Measurements from ENCODE around the gene SLC22A25. TPM values are rescaled to one million over a fixed set of nuclear protein-coding genes. Genes with fewer than 3 reads are reported as not detected.
"Not testable (repeated sequence)": the region's sequence is repeated elsewhere in the genome, so short reads cannot be mapped to it uniquely, and the experiment has no call there.

The SLC22A25 gene
- total RNA-seq, 1 donor from 2014 or later = not detected

GRCh38 chr11:63242089-63242781 is 1.2 kb downstream of the SLC22A25 start:
- no peak for TF ChIP-seq CTCF (IDR thresholded peaks at IDR 0.05)
- Mint-ChIP-seq H3K27me3 (ENCODE audit: low read depth) (peaks cover 4% of the 10 kb centered on the region), H3K4me3 (ENCODE audit: unreplicated experiment) (no peak overlapping the region), H3K9me3 (ENCODE audit: low read depth) (peaks cover 3% of the 10 kb centered on the region), H3K4me1 (ENCODE audit: low read depth) (no peaks in the 10 kb centered on the region), H3K27ac (ENCODE audit: unreplicated experiment) (no peak overlapping the region), H3K36me3 (ENCODE audit: low read depth) (no peaks in the 10 kb centered on the region)
- DNase-seq (ENCODE audit: low spot score) = no peak

GRCh38 chr11:63240791-63241379 is 2.5 kb downstream of the SLC22A25 start:
- no peak overlapping the region for H3K27ac Mint-ChIP-seq (ENCODE audit: unreplicated experiment)

GRCh38 chr11:63240098-63240497 is 3.3 kb downstream of the SLC22A25 start:
- no peak for TF ChIP-seq CTCF (IDR thresholded peaks at IDR 0.05)
- Mint-ChIP-seq H3K9me3 (ENCODE audit: low read depth) (peaks cover 11% of the 10 kb centered on the region), H3K4me3 (ENCODE audit: unreplicated experiment) (no peak overlapping the region), H3K27ac (ENCODE audit: unreplicated experiment) (no peak overlapping the region), H3K27me3 (ENCODE audit: low read depth) (peaks cover 4% of the 10 kb centered on the region), H3K36me3 (ENCODE audit: low read depth) (no peaks in the 10 kb centered on the region), H3K4me1 (ENCODE audit: low read depth) (no peaks in the 10 kb centered on the region)
- DNase-seq (ENCODE audit: low spot score) = no peak

More at GRCh38 chr11:63240791-63241379, 2.5 kb downstream of the SLC22A25 start:
- no peak overlapping the region for H3K4me3 Mint-ChIP-seq (ENCODE audit: unreplicated experiment)
- no peaks in the 10 kb centered on the region for H3K36me3 Mint-ChIP-seq (ENCODE audit: low read depth)
- no peaks in the 10 kb centered on the region for H3K4me1 Mint-ChIP-seq (ENCODE audit: low read depth)
- H3K27me3 Mint-ChIP-seq (ENCODE audit: low read depth) = peaks cover 4% of the 10 kb centered on the region
- peaks cover 8% of the 10 kb centered on the region for H3K9me3 Mint-ChIP-seq (ENCODE audit: low read depth)
- TF ChIP-seq CTCF (IDR thresholded peaks at IDR 0.05) = no peak
- no peak for DNase-seq (ENCODE audit: low spot score)

- no peak for TF ChIP-seq CTCF (IDR thresholded peaks at IDR 0.05)
- Mint-ChIP-seq H3K9me3 (ENCODE audit: low read depth) (peaks cover 15% of the 10 kb centered on the region), H3K36me3 (ENCODE audit: low read depth) (no peaks in the 10 kb centered on the region), H3K4me1 (ENCODE audit: low read depth) (no peaks in the 10 kb centered on the region), H3K4me3 (ENCODE audit: unreplicated experiment) (no peak overlapping the region), H3K27me3 (ENCODE audit: low read depth) (peaks cover 3% of the 10 kb centered on the region), H3K27ac (ENCODE audit: unreplicated experiment) (no peak overlapping the region)
- no peak for DNase-seq (ENCODE audit: low spot score)
Observed at GRCh38 chr11:63239254-63239653, 4.1 kb downstream of the SLC22A25 start.

GRCh38 chr11:63237413-63237812 is 6.0 kb downstream of the SLC22A25 start:
- Mint-ChIP-seq H3K27ac (ENCODE audit: unreplicated experiment) (no peak overlapping the region), H3K4me1 (ENCODE audit: low read depth) (no peaks in the 10 kb centered on the region), H3K4me3 (ENCODE audit: unreplicated experiment) (no peak overlapping the region), H3K36me3 (ENCODE audit: low read depth) (no peaks in the 10 kb centered on the region), H3K27me3 (ENCODE audit: low read depth) (no peaks in the 10 kb centered on the region), H3K9me3 (ENCODE audit: low read depth) (peaks cover 16% of the 10 kb centered on the region)
- no peak for DNase-seq (ENCODE audit: low spot score)
- no peak for TF ChIP-seq CTCF (IDR thresholded peaks at IDR 0.05)

GRCh38 chr11:63235471-63236461 is 7.6 kb downstream of the SLC22A25 start:
- not testable (repeated sequence) for H3K4me1 Mint-ChIP-seq (ENCODE audit: low read depth); H3K27me3 Mint-ChIP-seq (ENCODE audit: low read depth); H3K4me3 Mint-ChIP-seq (ENCODE audit: unreplicated experiment); H3K36me3 Mint-ChIP-seq (ENCODE audit: low read depth); DNase-seq (ENCODE audit: low spot score); H3K27ac Mint-ChIP-seq (ENCODE audit: unreplicated experiment)
- H3K9me3 Mint-ChIP-seq (ENCODE audit: low read depth) = peaks cover 25% of the 10 kb centered on the region
